ENCODE data around the gene ZFY. TPM values are rescaled to one million over a fixed set of nuclear protein-coding genes. Genes with fewer than 3 reads are reported as not detected.

Gene ZFY
- total RNA-seq, 3 donors from 2014 or later (not counting 1 experiment from before 2014, with no cell fraction given) = 29.7 to 31.4 TPM; not detected in 1

GRCh38 chrY:3023606-3024005 is 88.4 kb downstream of the ZFY start:
- Mint-ChIP-seq H3K27me3 (ENCODE audit: low read depth in 2 of 2) (no peaks in the 10 kb centered on the region), H3K27ac (peak overlapping the region in 1 of 2 donors; percentile 70), H3K9me3 (no peaks in the 10 kb centered on the region), H3K4me1 (peaks cover 0 to 47% of the 10 kb centered on the region in 2 donors), H3K36me3 (no peaks in the 10 kb centered on the region), H3K4me3 (no peak overlapping the region)
- Histone ChIP-seq H3K4me1 (ENCODE audit: control insufficient read depth, insufficient read depth, low read length) (no peaks in the 10 kb centered on the region), H3K9me3 (ENCODE audit: control insufficient read depth, insufficient read depth, low read length) (no peaks in the 10 kb centered on the region), H3K27ac (ENCODE audit: low read length) (no peak overlapping the region), H3K27me3 (ENCODE audit: control insufficient read depth, insufficient read depth, low read length) (no peaks in the 10 kb centered on the region), H3K4me3 (ENCODE audit: low read length) (no peak overlapping the region), H3K36me3 (ENCODE audit: control insufficient read depth, insufficient read depth, low read length) (no peaks in the 10 kb centered on the region)
- no peak for TF ChIP-seq CTCF (IDR thresholded peaks at IDR 0.05)
- 90% methylated on average over 2 of the region's 2 CpGs for WGBS (ENCODE audit: insufficient coverage)
- intact Hi-C loops (cut with micrococcal nuclease) = no loop called here
- no peak for ATAC-seq
- DNase-seq = no peak

GRCh38 chrY:3025357-3025756 is 90.2 kb downstream of the ZFY start:
- ATAC-seq = no peak
- Histone ChIP-seq H3K27me3 (ENCODE audit: control insufficient read depth, insufficient read depth, low read length) (no peaks in the 10 kb centered on the region), H3K4me3 (ENCODE audit: low read length) (no peak overlapping the region), H3K4me1 (ENCODE audit: control insufficient read depth, insufficient read depth, low read length) (no peaks in the 10 kb centered on the region), H3K36me3 (ENCODE audit: control insufficient read depth, insufficient read depth, low read length) (no peaks in the 10 kb centered on the region), H3K27ac (ENCODE audit: low read length) (peak overlapping the region; percentile 11), H3K9me3 (ENCODE audit: control insufficient read depth, insufficient read depth, low read length) (no peaks in the 10 kb centered on the region)
- intact Hi-C loops (cut with micrococcal nuclease) = no loop called here
- Mint-ChIP-seq H3K27me3 (ENCODE audit: low read depth in 2 of 2) (no peaks in the 10 kb centered on the region), H3K4me1 (peaks cover 0 to 64% of the 10 kb centered on the region in 2 donors), H3K36me3 (no peaks in the 10 kb centered on the region), H3K9me3 (no peaks in the 10 kb centered on the region), H3K4me3 (no peak overlapping the region), H3K27ac (peak overlapping the region in 1 of 2 donors; percentile 63)
- no peak for DNase-seq
- WGBS (ENCODE audit: insufficient coverage) = no CpG with 5 or more reads among the region's 1 CpG
- TF ChIP-seq CTCF (IDR thresholded peaks at IDR 0.05) = no peak

Other genes with a start within 250 kb of the ZFY start
- gene SRY, start 147.7 kb upstream of the ZFY start, total RNA-seq = not detected
- 100 to 1,000 TPM in 2 of 3 donors, not detected in 1; 231 to 240 TPM for gene RPS4Y1, start 93.8 kb upstream of the ZFY start, total RNA-seq

Data from natural killer cell (primary cell).